ENCODE measurements around the gene RAPGEFL1.

Gene RAPGEFL1

DNA sequence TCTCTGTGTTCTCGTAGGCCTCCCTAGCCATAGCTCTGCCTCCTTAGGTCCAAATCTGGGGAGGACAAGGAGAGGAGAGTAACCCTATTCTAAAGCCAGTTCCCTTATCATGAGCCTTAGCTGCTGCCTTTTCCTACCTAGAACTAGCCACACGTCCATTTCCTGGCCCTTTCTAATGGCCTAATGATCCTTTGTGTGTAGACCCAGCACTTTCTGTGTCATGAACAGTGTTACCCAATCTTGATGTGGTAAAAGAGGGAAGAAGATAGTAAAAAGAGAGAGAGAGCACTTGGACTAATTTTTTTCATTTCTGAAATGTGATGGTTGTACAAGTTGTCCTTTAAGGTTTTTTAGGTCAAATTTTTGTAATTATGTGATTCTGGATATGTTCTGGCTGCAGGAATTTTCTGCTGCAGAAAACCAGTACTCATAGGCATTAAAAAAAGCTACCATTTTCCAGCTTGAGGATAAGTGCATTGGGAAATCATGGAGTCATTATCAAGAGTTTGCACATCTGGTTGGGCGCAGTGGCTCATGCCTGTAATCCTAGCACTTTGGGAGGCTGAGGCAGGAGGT lies 18.7 kb upstream of the RAPGEFL1 start:
- no peak for ATAC-seq (replicated peaks)
- Mint-ChIP-seq H3K4me3 (no peak overlapping the region), H3K27ac (peak overlapping the region; percentile 9), H3K4me1 (peaks cover 8 to 32% of the 10 kb centered on the region in 2 donors), H3K9me3 (no peaks in the 10 kb centered on the region), H3K36me3 (peaks cover 36 to 43% of the 10 kb centered on the region in 2 donors), H3K27me3 (no peaks in the 10 kb centered on the region)
- no peak for DNase-seq

DNA sequence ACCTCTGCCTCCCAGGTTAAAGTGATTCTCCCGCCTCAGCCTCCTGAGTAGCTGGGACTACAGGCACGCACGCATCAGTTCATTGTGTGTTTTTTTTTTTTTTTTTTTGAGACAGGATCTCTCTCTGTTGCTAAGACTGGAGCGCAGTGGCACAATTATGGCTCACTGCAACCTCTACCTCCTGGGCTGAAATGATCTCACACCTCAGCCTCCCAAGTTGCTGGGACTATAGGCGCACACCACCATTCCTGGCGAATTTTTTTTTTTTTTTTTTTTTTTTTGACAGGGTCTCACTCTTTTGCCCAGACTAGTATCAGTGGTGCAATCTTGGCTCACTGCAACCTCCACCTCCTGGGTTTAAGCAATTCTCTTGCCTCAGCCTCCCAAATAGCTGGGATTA lies 17.8 kb upstream of the RAPGEFL1 start:
- DNase-seq, result no peak
- Mint-ChIP-seq H3K9me3 (no peaks in the 10 kb centered on the region), H3K4me3 (no peak overlapping the region), H3K27me3 (no peaks in the 10 kb centered on the region), H3K36me3 (peaks cover 33 to 40% of the 10 kb centered on the region in 2 donors), H3K27ac (no peak overlapping the region), H3K4me1 (peaks cover 8 to 23% of the 10 kb centered on the region in 2 donors)
- ATAC-seq (replicated peaks), result no peak

DNA sequence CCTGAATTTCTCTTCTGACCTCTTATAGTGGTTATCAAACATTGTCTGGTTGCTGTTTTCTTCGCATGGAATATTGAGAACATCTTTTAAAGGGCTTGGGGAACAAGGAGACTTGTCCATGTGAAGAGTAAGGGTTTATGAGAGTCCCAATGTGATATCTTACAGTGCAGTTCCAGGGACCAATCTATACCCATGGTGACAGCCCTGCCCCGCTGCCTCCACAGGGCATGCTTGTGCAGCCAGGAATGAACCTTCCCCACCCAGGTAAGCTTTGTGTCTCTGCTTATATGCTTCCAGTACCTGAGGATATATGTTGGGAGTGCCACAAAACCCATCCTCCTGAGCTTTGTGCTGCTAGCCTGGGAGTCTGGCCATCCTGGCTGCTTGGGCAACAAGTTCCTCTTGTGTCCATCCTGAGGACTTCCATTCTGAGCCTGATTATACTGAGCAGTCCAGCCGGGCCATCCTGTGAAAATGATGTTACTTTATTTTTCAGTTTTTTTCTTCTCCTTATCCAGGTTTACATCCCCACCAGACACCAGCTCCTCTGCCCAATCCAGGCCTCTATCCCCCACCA lies 9.5 kb upstream of the RAPGEFL1 start:
- DNase-seq, result no peak

DNA sequence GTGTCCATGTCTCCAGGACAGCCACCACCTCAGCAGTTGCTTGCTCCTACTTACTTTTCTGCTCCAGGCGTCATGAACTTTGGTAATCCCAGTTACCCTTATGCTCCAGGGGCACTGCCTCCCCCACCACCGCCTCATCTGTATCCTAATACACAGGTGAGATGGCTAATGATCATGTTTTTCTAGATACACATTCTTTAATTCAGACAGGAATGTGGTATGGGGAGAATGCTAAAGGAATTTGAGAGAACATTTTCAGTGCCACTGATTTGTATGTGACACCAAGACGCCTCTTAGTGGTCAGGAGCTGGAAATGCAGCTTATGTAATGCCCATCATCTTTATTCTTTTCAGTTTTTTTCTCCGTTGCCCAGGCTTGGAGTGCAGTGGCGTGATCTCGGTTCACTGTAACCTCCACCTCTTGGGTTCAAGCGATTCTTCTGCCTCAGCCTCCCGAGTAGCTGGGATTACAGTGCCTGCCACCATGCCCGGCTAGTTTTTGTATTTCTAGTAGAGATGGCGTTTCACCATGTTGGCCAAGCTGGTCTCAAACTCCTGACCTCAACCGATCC lies 8.9 kb upstream of the RAPGEFL1 start:
- Mint-ChIP-seq H3K36me3 (peaks cover 38 to 53% of the 10 kb centered on the region in 2 donors), H3K4me1 (peaks cover 4 to 7% of the 10 kb centered on the region in 2 donors), H3K27ac (peak overlapping the region; percentile 2), H3K27me3 (no peaks in the 10 kb centered on the region), H3K9me3 (no peaks in the 10 kb centered on the region), H3K4me3 (no peak overlapping the region)
- ATAC-seq (replicated peaks), result peak; percentile 36 to 46
- no peak for DNase-seq

More for the DNA sequence above, 9.5 kb upstream of the RAPGEFL1 start:
- H3K36me3 Mint-ChIP-seq, result peaks cover 36 to 51% of the 10 kb centered on the region in 2 donors
- H3K4me1 Mint-ChIP-seq, result peaks cover 4 to 7% of the 10 kb centered on the region in 2 donors
- H3K9me3 Mint-ChIP-seq, result no peaks in the 10 kb centered on the region
- H3K4me3 Mint-ChIP-seq, result no peak overlapping the region
- H3K27ac Mint-ChIP-seq, result peak overlapping the region; percentile 62
- H3K27me3 Mint-ChIP-seq, result no peaks in the 10 kb centered on the region
- no peak for ATAC-seq (replicated peaks)

DNA sequence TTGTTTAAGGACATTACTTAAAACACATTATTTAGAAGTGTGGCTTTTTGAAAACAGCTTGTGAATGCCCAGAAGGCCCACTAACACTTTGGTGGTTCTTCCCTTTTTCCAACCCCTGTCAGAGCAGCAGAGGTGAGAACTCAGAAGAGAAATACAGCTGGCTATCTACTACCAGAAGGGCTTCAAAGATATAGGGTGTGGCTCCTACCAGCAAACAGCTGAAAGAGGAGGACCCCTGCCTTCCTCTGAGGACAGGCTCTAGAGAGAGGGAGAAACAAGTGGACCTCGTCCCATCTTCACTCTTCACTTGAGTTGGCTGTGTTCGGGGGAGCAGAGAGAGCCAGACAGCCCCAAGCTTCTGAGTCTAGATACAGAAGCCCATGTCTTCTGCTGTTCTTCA lies 6.9 kb upstream of the RAPGEFL1 start:
- Mint-ChIP-seq H3K4me1 (peaks cover 4 to 7% of the 10 kb centered on the region in 2 donors), H3K4me3 (no peak overlapping the region), H3K36me3 (peaks cover 43 to 59% of the 10 kb centered on the region in 2 donors), H3K27me3 (no peaks in the 10 kb centered on the region), H3K9me3 (no peaks in the 10 kb centered on the region), H3K27ac (no peak overlapping the region)
- ATAC-seq (replicated peaks) (no peak), DNase-seq (no peak)

DNA sequence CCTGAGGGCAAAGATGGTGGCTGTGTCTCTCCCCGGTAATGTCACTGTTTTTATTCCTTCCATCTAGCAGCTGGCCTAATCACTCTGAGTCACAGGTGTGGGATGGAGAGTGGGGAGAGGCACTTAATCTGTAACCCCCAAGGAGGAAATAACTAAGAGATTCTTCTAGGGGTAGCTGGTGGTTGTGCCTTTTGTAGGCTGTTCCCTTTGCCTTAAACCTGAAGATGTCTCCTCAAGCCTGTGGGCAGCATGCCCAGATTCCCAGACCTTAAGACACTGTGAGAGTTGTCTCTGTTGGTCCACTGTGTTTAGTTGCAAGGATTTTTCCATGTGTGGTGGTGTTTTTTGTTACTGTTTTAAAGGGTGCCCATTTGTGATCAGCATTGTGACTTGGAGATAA lies 5.5 kb upstream of the RAPGEFL1 start:
- H3K36me3 Mint-ChIP-seq, result peaks cover 52 to 64% of the 10 kb centered on the region in 2 donors
- H3K27ac Mint-ChIP-seq, result no peak overlapping the region
- H3K9me3 Mint-ChIP-seq, result no peaks in the 10 kb centered on the region

DNA sequence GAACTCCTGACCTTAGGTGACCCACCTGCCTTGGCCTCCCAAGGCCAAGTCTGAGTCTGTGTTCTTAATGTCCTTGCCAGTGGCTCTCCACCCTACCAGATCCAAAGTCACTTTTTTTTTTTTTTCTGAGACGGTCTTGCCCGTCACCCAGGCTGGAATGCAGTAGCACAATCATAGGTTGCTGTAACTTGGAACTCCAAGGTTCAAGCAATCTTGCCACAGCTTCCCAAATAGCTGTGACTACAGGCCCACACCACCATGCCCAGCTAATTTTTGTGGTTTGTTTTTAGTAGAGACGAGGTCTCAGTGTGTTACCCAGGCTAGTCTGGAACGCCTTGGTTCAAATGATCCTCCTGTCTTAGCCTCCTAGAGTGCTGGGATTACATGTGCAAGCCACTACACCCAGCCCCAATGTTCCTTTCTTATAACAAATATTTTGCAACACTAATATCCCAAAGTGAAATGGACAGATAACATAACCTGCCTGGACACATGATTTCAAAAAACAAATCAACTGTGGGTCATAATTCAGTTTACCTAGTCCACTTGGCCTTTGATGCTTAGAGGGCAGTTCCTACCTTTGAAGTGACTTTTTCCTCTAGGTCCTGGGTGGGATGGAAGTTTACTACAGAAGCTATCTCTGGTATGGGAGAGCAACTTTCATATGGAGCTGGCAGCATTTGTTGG lies 4.0 kb upstream of the RAPGEFL1 start:
- peaks cover 7 to 17% of the 10 kb centered on the region in 2 donors for H3K4me1 Mint-ChIP-seq
- DNase-seq, result no peak
- no peaks in the 10 kb centered on the region for H3K27me3 Mint-ChIP-seq
- H3K27ac Mint-ChIP-seq, result no peak overlapping the region
- H3K9me3 Mint-ChIP-seq, result no peaks in the 10 kb centered on the region
- peaks cover 48 to 59% of the 10 kb centered on the region in 2 donors for H3K36me3 Mint-ChIP-seq
- ATAC-seq (replicated peaks), result no peak
- no peak overlapping the region for H3K4me3 Mint-ChIP-seq

More for the DNA sequence above, 5.5 kb upstream of the RAPGEFL1 start:
- DNase-seq (no peak), ATAC-seq (replicated peaks) (no peak)
- Mint-ChIP-seq H3K27me3 (no peaks in the 10 kb centered on the region), H3K4me3 (no peak overlapping the region), H3K4me1 (peaks cover 4 to 11% of the 10 kb centered on the region in 2 donors)

DNA sequence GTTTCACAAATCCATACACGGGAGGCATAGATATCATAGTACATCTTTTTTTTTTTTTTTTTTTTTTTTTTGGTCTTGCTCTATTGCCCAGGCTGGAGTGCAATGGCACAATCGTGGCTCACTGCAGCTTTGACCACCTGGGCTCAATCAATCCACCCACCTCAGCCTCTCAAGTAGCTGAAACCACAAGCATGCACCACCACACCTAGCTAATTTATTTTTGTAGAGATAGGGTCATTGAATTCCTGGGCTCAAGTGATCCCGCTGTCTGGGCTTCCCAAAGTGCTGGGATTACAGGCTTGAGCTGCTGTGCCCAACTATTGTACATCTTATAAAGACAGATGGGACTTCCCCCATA lies 3.5 kb upstream of the RAPGEFL1 start:
- no peak overlapping the region for H3K4me3 Mint-ChIP-seq
- no peak overlapping the region for H3K27ac Mint-ChIP-seq
- DNase-seq, result no peak

DNA sequence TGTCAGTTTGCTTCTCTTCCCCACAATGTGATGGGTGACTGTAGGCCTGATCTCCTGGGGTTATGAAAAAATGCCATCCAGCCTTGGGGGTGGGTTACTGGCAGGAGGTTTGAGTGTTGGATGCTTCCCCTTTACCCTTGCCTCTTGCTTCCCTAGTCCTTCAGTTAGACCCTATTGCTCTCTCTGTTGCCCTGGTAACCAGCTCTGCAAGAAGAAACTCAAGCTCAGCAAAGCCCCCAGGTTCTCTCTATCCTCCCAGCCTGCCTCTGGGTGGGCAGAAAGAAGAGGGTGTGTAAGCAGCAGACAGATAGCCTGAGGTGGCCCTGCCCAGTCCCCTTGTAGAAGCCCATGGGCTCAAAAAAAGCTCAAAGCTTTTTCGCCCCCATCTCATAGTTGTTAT lies 2.8 kb upstream of the RAPGEFL1 start:
- H3K4me1 Mint-ChIP-seq, result peaks cover 9 to 19% of the 10 kb centered on the region in 2 donors
- no peaks in the 10 kb centered on the region for H3K9me3 Mint-ChIP-seq
- peaks cover 4 to 5% of the 10 kb centered on the region in 2 donors for H3K27me3 Mint-ChIP-seq
- no peak for DNase-seq
- H3K27ac Mint-ChIP-seq, result peak overlapping the region; percentile 51
- no peak for ATAC-seq (replicated peaks)
- peaks cover 44 to 52% of the 10 kb centered on the region in 2 donors for H3K36me3 Mint-ChIP-seq
- H3K4me3 Mint-ChIP-seq, result no peak overlapping the region

More for the DNA sequence above, 3.5 kb upstream of the RAPGEFL1 start:
- Mint-ChIP-seq H3K4me1 (peaks cover 9 to 17% of the 10 kb centered on the region in 2 donors), H3K27me3 (peaks cover 4% of the 10 kb centered on the region in 2 donors), H3K9me3 (no peaks in the 10 kb centered on the region), H3K36me3 (peaks cover 46 to 58% of the 10 kb centered on the region in 2 donors)
- no peak for ATAC-seq (replicated peaks)

DNA sequence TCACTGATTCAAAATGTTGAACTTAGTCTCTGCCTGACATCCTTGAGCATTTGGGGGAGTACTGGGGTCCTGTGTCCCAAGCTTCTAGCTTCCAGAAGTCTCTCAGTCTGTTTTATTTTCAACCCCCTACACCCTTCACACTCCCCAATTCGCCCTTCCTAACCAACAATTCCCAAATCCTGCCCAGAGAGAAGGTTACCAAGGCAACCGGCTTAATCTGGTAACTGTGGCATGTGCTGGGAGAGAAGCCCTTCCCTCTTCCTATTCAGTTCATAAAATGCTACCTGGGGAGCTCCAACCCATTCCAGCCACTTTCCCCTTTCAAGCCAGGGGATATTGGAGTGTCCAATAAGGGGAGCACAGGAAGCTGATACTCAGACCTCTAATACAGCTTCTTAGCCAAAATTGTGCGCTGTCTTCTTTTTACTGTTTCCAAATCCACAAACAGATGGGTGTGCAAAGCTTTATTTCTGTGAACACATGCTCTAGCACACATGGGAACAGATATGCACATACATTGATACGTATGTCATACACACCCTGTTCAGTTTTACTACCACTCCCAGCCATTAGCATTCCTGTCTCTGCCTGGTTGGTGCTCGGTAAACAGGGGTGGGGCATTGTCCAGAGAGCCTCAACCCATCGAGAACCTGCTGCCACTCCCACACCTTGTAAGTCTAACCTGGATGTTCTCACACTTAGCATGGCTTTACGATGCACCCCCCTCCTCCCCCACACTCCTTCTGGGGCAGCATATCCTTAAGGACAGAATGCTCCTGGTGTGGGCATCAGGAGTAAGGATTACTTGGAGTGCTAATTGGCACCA lies 1.1 kb upstream of the RAPGEFL1 start:
- Mint-ChIP-seq H3K9me3 (no peaks in the 10 kb centered on the region), H3K4me1 (peaks cover 19 to 34% of the 10 kb centered on the region in 2 donors), H3K27me3 (peaks cover 4 to 5% of the 10 kb centered on the region in 2 donors), H3K4me3 (no peak overlapping the region), H3K36me3 (peaks cover 37 to 45% of the 10 kb centered on the region in 2 donors), H3K27ac (peak overlapping the region; percentile 78)
- DNase-seq, result no peak
- ATAC-seq (replicated peaks), result no peak

DNA sequence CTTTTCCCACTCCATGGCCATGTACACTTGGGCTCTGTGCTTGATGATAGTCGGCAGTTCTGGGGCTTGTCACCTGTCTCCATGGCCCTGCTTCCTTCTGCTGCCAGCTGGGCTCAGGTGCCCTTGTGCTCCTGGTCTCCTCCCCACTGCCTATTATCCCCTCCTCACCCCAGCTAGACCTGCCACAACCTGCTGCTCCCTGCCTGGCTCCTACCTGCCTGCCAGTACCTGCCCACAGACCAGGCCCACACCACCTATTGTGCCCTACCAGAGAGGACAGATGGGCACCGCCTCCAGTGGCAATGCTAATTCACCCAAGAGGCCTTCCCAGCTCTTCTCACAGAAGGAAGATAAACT lies 538 bp upstream of the RAPGEFL1 start:
- H3K27me3 Mint-ChIP-seq, result peaks cover 4 to 5% of the 10 kb centered on the region in 2 donors
- H3K9me3 Mint-ChIP-seq, result no peaks in the 10 kb centered on the region
- H3K4me1 Mint-ChIP-seq, result peaks cover 19 to 34% of the 10 kb centered on the region in 2 donors
- no peak overlapping the region for H3K4me3 Mint-ChIP-seq
- peaks cover 33 to 45% of the 10 kb centered on the region in 2 donors for H3K36me3 Mint-ChIP-seq
- ATAC-seq (replicated peaks) (no peak), DNase-seq (no peak)
- no peak overlapping the region for H3K27ac Mint-ChIP-seq

DNA sequence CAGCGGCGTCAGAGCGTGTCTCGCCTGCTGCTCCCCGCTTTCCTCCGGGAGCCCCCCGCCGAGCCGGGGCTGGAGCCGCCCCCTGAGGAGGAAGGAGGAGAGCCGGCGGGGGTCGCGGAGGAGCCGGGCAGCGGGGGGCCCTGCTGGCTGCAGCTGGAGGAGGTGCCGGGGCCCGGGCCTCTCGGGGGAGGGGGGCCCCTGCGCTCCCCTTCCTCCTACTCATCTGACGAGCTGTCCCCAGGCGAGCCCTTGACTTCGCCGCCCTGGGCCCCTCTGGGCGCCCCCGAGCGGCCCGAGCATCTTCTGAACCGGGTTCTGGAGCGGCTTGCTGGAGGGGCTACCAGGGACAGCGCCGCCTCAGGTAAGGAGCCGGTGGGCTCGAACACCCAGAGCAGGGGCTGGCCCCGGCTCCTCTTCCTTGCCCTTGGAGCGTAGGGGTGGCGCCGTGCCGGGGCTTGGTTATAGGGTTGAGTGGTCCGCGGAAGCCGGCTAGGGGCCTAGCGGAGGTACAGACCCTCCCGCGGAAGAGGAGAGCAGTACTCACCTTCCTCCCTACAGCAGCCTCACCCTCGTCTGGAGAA lies 841 bp downstream of the RAPGEFL1 start:
- peak overlapping the region; percentile 45 to 76 for H3K4me3 Mint-ChIP-seq
- ATAC-seq (replicated peaks) (no peak), DNase-seq (no peak)
- H3K4me1 Mint-ChIP-seq, result peaks cover 19 to 34% of the 10 kb centered on the region in 2 donors
- H3K36me3 Mint-ChIP-seq, result peaks cover 29 to 37% of the 10 kb centered on the region in 2 donors
- H3K9me3 Mint-ChIP-seq, result no peaks in the 10 kb centered on the region
- peak overlapping the region; percentile 42 for H3K27ac Mint-ChIP-seq
- H3K27me3 Mint-ChIP-seq, result peaks cover 4 to 5% of the 10 kb centered on the region in 2 donors

DNA sequence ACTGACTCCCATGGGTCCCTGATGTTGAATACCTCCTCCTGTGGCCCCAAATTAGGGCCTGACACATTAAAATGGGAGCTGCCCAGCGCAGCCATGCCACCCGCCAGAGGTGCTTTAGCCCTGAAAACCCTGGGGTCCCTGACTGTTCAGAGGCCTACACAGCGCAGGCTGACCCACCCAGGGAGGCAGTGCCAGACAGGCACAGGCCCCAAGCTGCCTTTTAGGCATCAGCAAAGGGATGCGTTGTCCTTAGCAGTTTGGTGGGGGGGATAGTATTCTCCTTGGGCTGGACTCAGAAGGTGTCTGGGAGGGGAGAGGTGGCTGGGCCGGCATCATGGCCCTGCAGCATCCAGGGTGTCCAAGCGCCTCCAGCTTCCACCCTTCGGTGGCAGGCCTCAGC lies 1.4 kb downstream of the RAPGEFL1 start:
- ATAC-seq (replicated peaks), result no peak
- Mint-ChIP-seq H3K27ac (no peak overlapping the region), H3K4me1 (peaks cover 19 to 34% of the 10 kb centered on the region in 2 donors), H3K27me3 (peaks cover 4 to 5% of the 10 kb centered on the region in 2 donors), H3K9me3 (no peaks in the 10 kb centered on the region), H3K4me3 (peak overlapping the region; percentile 45 to 76), H3K36me3 (peaks cover 25 to 32% of the 10 kb centered on the region in 2 donors)
- DNase-seq, result no peak

Data from stimulated activated naive B cell treated with anti-CD40 and anti-IgM and Interleukin-4, amounts not matched to agents 10 μg/mL and 1 μg/mL and 100 μg/mL, for 72 hours (primary cell).